Stomach (tissue), 9 donors: ENCODE results near the gene LEFTY2. TPM values are rescaled to one million over a fixed set of nuclear protein-coding genes. Genes with fewer than 3 reads are reported as not detected.
A peak's percentile ranks its signal among the peaks of the same experiment; 100 is the strongest.

Source experiments
- DNase-seq, 2 donors: peaks; one replicate each; pipeline versions ENCODE4 v3.0.0 to v3.0.0-alpha.2; 2013 to 2019
- H3K27ac ChIP-seq, 5 donors: fragments of 200-600 bp in 4 of 5; sonication (generic) in 4 of 5; one replicate each; pipeline ENCODE4 v1.5.1; 2013 to 2019; ENCODE audit warnings: mild to moderate bottlenecking in 1 of 5, moderate library complexity in 1 of 5
- H3K27me3 ChIP-seq, 3 donors: fragments of 200-600 bp; sonication (generic); one replicate each; pipeline ENCODE4 v1.5.1; 2017 to 2019; ENCODE audit warnings: mixed run types in 1 of 3
- H3K36me3 ChIP-seq, 4 donors: fragments of 200-600 bp; sonication (generic); 1 replicate in 3 of 4; 2 replicates in 1 of 4; pipeline ENCODE4 v1.5.1; 2016 to 2019
- H3K4me1 ChIP-seq, 4 donors: fragments of 200-600 bp; sonication (generic); one replicate each; pipeline ENCODE4 v1.5.1; 2016 to 2019
- H3K4me3 ChIP-seq, 4 donors: fragments of 200-600 bp; sonication (generic) in 3 of 4; one replicate each; pipeline ENCODE4 v1.5.1; 2016 to 2019; ENCODE audit warnings: mild to moderate bottlenecking in 1 of 4
- H3K9me3 ChIP-seq, 4 donors: fragments of 200-600 bp; sonication (generic); one replicate each; pipeline ENCODE4 v1.5.1; 2016 to 2019
- CTCF ChIP-seq, 7 experiments: fragments of 450-650 bp in 4 of 7; fragments of 200-600 bp in 3 of 7; sonication (generic) in 3 of 7; IDR thresholded peaks; one replicate each; pipeline ENCODE4 v1.5.1; 2016 to 2019; ENCODE audit warnings: antibody characterized with exemption in 7 of 7, control low read depth in 2 of 7, mild to moderate bottlenecking in 1 of 7
- EP300 ChIP-seq: sonication (generic); formaldehyde crosslinking; IDR thresholded peaks from one replicate; pipeline ENCODE4 v1.6.1; 2017; ENCODE audit warnings: antibody characterized with exemption
- POLR2A ChIP-seq, 4 donors: fragments of 450-650 bp; IDR thresholded peaks; one replicate each; pipeline ENCODE4 v1.6.1; 2016; ENCODE audit warnings: antibody characterized with exemption in 4 of 4, control low read depth in 2 of 4, mild to moderate bottlenecking in 1 of 4, moderate library complexity in 1 of 4
- POLR2AphosphoS5 ChIP-seq, 3 donors: sonication (generic); formaldehyde crosslinking; IDR thresholded peaks; one replicate each; pipeline ENCODE4 v1.6.1; 2016; ENCODE audit warnings: antibody characterized with exemption in 3 of 3
- WGBS, 5 donors: extraction: QIAGEN DNeasy Blood & Tissue Kit in 3 of 5; methylation state at CpG; one replicate each; pipeline versions ENCODE4 v1.1.5 to v1.1.7; 2013 to 2018; 5-methylcytosine and 5-hydroxymethylcytosine counted together
- intact Hi-C: fragments of 100-400 bp; cut with DNase I; formaldehyde crosslinking; loops from one replicate; pipeline ENCODE4 v1.15.1; 2023; ENCODE audit warnings: low total_unique reads
- polyA plus RNA-seq, 3 donors: library from polyadenylated mRNA; stranded (reverse); fragments of 200-250 nt; gene quantifications; one replicate each; pipeline ENCODE4 v1.2.3, GENCODE V29; 2013
- total RNA-seq, 5 donors: library from RNA; depleted of rRNA; stranded (reverse); fragments of >200 nt; gene quantifications; one replicate each; pipeline versions ENCODE4 v1.1.0 to v1.2.3, GENCODE V29; 2014 to 2016
- donor health status: healthy with polysubstance abuse.
- donor health status: Bipolar disorder and iron deficiency.
- donor health status: healthy.

Gene LEFTY2
- total and polyA plus RNA-seq, 8 donors, result 0.13 to 138 (median 0.18) TPM; not detected in 5

- Histone ChIP-seq H3K36me3 (no peaks in the 10 kb centered on the region), H3K4me3 (no peak overlapping the region), H3K27ac (peak overlapping the region in 4 of 5 donors; percentile 76 to 84 (median 78)), H3K27me3 (no peaks in the 10 kb centered on the region), H3K4me1 (peaks cover 12 to 40% (median 24%) of the 10 kb centered on the region in 4 donors), H3K9me3 (no peaks in the 10 kb centered on the region)
- intact Hi-C loops, result no loop called here
- WGBS, 5 donors, result 33 to 60% (median 44%) methylated on average over 5 of the region's 5 CpGs
- DNase-seq, result no peak
- no peak for TF ChIP-seq POLR2A (IDR thresholded peaks at IDR 0.05)
These were observed 44.5 kb downstream of the LEFTY2 start for GRCh38 chr1:225896494-225896893.

GRCh38 chr1:225892307-225892706 is 48.7 kb downstream of the LEFTY2 start:
- Histone ChIP-seq H3K36me3 (no peaks in the 10 kb centered on the region), H3K27me3 (no peaks in the 10 kb centered on the region), H3K27ac (peak overlapping the region in 2 of 5 donors; percentile 75 to 87), H3K9me3 (no peaks in the 10 kb centered on the region), H3K4me3 (no peak overlapping the region), H3K4me1 (peaks cover 27 to 64% (median 29%) of the 10 kb centered on the region in 4 donors)
- TF ChIP-seq POLR2A (IDR thresholded peaks at IDR 0.05) (no peak), EP300 (no peak), CTCF (IDR thresholded peaks at IDR 0.05) (no peak), POLR2AphosphoS5 (IDR thresholded peaks at IDR 0.05) (no peak)
- 76 to 88% (median 86%) methylated on average over 6 of the region's 6 CpGs for WGBS, 5 donors
- intact Hi-C loops, result no loop called here
- no peak for DNase-seq

- peak in 1 of 3 donors; percentile 65 for TF ChIP-seq POLR2AphosphoS5 (IDR thresholded peaks at IDR 0.05)
- TF ChIP-seq EP300, result no peak
- DNase-seq, result peak; percentile 71 to 75
- intact Hi-C loops, result no loop called here
- WGBS, 5 donors, result 62 to 70% (median 67%) methylated on average over 14 of the region's 14 CpGs
- Histone ChIP-seq H3K36me3 (no peaks in the 10 kb centered on the region), H3K4me1 (peaks cover 20 to 60% (median 22%) of the 10 kb centered on the region in 4 donors), H3K4me3 (no peak overlapping the region), H3K9me3 (no peaks in the 10 kb centered on the region), H3K27ac (peak overlapping the region; percentile 22 to 87 (median 76)), H3K27me3 (no peaks in the 10 kb centered on the region)
These were observed 49.6 kb downstream of the LEFTY2 start for GRCh38 chr1:225891229-225891972.

- DNase-seq, result no peak
These were observed 50.4 kb downstream of the LEFTY2 start for GRCh38 chr1:225890346-225891228.

GRCh38 chr1:225889743-225890142 is 51.3 kb downstream of the LEFTY2 start:
- Histone ChIP-seq H3K4me1 (peaks cover 19 to 58% (median 22%) of the 10 kb centered on the region in 4 donors), H3K9me3 (no peaks in the 10 kb centered on the region), H3K36me3 (no peaks in the 10 kb centered on the region), H3K4me3 (no peak overlapping the region), H3K27me3 (no peaks in the 10 kb centered on the region), H3K27ac (peak overlapping the region in 4 of 5 donors; percentile 75 to 87 (median 79))
- intact Hi-C loops, result no loop called here
- no peak for DNase-seq
- WGBS, 5 donors, result 35 to 73% (median 46%) methylated on average over 5 of the region's 5 CpGs
- TF ChIP-seq CTCF (IDR thresholded peaks at IDR 0.05) (no peak), EP300 (no peak), POLR2A (IDR thresholded peaks at IDR 0.05) (no peak), POLR2AphosphoS5 (IDR thresholded peaks at IDR 0.05) (no peak)

More at GRCh38 chr1:225890346-225891228, 50.4 kb downstream of the LEFTY2 start:
- H3K4me3 ChIP-seq, result no peak overlapping the region
- peak overlapping the region; percentile 22 to 87 (median 76) for H3K27ac ChIP-seq
- no peaks in the 10 kb centered on the region for H3K9me3 ChIP-seq
- no peaks in the 10 kb centered on the region for H3K36me3 ChIP-seq
- TF ChIP-seq EP300, result no peak
- WGBS, 5 donors, result 26 to 47% (median 41%) methylated on average over 6 of the region's 6 CpGs
- intact Hi-C loops, result no loop called here
- peaks cover 19 to 59% (median 22%) of the 10 kb centered on the region in 4 donors for H3K4me1 ChIP-seq
- H3K27me3 ChIP-seq, result no peaks in the 10 kb centered on the region
